Activated naive CD8-positive, alpha-beta T cell treated with anti-CD3 and anti-CD28 coated beads, Interleukin-2, amount 10 ng/mL, durations not matched to agents 7 days and 5 days (primary cell): ENCODE results near the gene VPS8. TPM values are rescaled to one million over a fixed set of nuclear protein-coding genes. Genes with fewer than 3 reads are reported as not detected.
"Not testable (repeated sequence)": the region's sequence is repeated elsewhere in the genome, so short reads cannot be mapped to it uniquely, and the experiment has no call there.

Experiments used
- ATAC-seq: fragments of 150-1000 bp; cut with Tn5 transposase; one replicate; pipeline ENCODE4 v1.10.0; 2021; ENCODE audit warnings: low read depth, moderate library complexity
- POLR2A ChIA-PET: fragments of 350-600 bp; sonication (Branson Sonifier 250); formaldehyde crosslinking; loops from one replicate; lab custom pipeline; 2021; ENCODE audit warnings: antibody characterized with exemption; lab: Charles Lee
- DNase-seq: peaks from one replicate; pipeline ENCODE4 v3.0.0; 2021
- H3K27ac Mint-ChIP-seq: one replicate; pipeline ENCODE4 v1.8.0; 2022; ENCODE audit warnings: mild to moderate bottlenecking, mixed read lengths
- H3K27me3 Mint-ChIP-seq: one replicate; pipeline ENCODE4 v1.8.0; 2022; ENCODE audit warnings: mild to moderate bottlenecking, moderate library complexity, mixed read lengths
- H3K36me3 Mint-ChIP-seq: one replicate; pipeline ENCODE4 v1.8.0; 2021; ENCODE audit warnings: mild to moderate bottlenecking, mixed read lengths
- H3K4me1 Mint-ChIP-seq: one replicate; pipeline ENCODE4 v1.8.0; 2021; ENCODE audit warnings: mixed read lengths
- H3K4me3 Mint-ChIP-seq: one replicate; pipeline ENCODE4 v1.8.0; 2022; ENCODE audit warnings: mild to moderate bottlenecking, moderate library complexity, mixed read lengths
- H3K9me3 Mint-ChIP-seq: one replicate; pipeline ENCODE4 v1.8.0; 2021; ENCODE audit warnings: mixed read lengths
- total RNA-seq, 2 experiments: library from RNA; stranded (reverse); gene quantifications; one replicate each; pipeline ENCODE4 v1.2.3, GENCODE V29; 2021

Gene VPS8
- total RNA-seq, 2 experiments from 2014 or later, result 56.8 to 59.1 TPM

GRCh38 chr3:184945886-184946625, 134.1 kb downstream of the VPS8 start:
- no peak overlapping the region for H3K27ac Mint-ChIP-seq
- peaks cover 11% of the 10 kb centered on the region for H3K36me3 Mint-ChIP-seq
- H3K4me1 Mint-ChIP-seq, result peaks cover 2% of the 10 kb centered on the region
- no peaks in the 10 kb centered on the region for H3K9me3 Mint-ChIP-seq
- no peak for DNase-seq
- ATAC-seq, result no peak
- H3K27me3 Mint-ChIP-seq, result no peaks in the 10 kb centered on the region
- no peak overlapping the region for H3K4me3 Mint-ChIP-seq
- POLR2A ChIA-PET, result no interaction called here

GRCh38 chr3:184946917-184947316, 135.0 kb downstream of the VPS8 start:
- Mint-ChIP-seq H3K36me3 (peaks cover 11% of the 10 kb centered on the region), H3K27ac (no peak overlapping the region), H3K9me3 (no peaks in the 10 kb centered on the region), H3K4me1 (peaks cover 2% of the 10 kb centered on the region), H3K4me3 (no peak overlapping the region), H3K27me3 (no peaks in the 10 kb centered on the region)
- ATAC-seq, result no peak
- no peak for DNase-seq
- POLR2A ChIA-PET, result no interaction called here

- no peak overlapping the region for H3K4me3 Mint-ChIP-seq
- POLR2A ChIA-PET, result no interaction called here
- H3K36me3 Mint-ChIP-seq, result peaks cover 11% of the 10 kb centered on the region
- no peak for DNase-seq
- H3K27ac Mint-ChIP-seq, result no peak overlapping the region
- H3K9me3 Mint-ChIP-seq, result no peaks in the 10 kb centered on the region
- H3K27me3 Mint-ChIP-seq, result no peaks in the 10 kb centered on the region
- no peak for ATAC-seq
- peaks cover 2% of the 10 kb centered on the region for H3K4me1 Mint-ChIP-seq
Observed at GRCh38 chr3:184949251-184949965, 137.4 kb downstream of the VPS8 start.

GRCh38 chr3:184950816-184951215, 138.8 kb downstream of the VPS8 start:
- H3K36me3 Mint-ChIP-seq, result peaks cover 11% of the 10 kb centered on the region
- ATAC-seq, DNase-seq, H3K4me1 Mint-ChIP-seq, H3K27ac Mint-ChIP-seq, H3K4me3 Mint-ChIP-seq, H3K27me3 Mint-ChIP-seq, H3K9me3 Mint-ChIP-seq, POLR2A ChIA-PET: not testable (repeated sequence)

GRCh38 chr3:184952671-184953070, 140.7 kb downstream of the VPS8 start:
- H3K27me3 Mint-ChIP-seq, result no peaks in the 10 kb centered on the region
- no peak for ATAC-seq
- no peak overlapping the region for H3K4me3 Mint-ChIP-seq
- POLR2A ChIA-PET, result no interaction called here
- DNase-seq, result no peak
- peaks cover 9% of the 10 kb centered on the region for H3K36me3 Mint-ChIP-seq
- H3K4me1 Mint-ChIP-seq, result no peaks in the 10 kb centered on the region
- no peak overlapping the region for H3K27ac Mint-ChIP-seq
- H3K9me3 Mint-ChIP-seq, result no peaks in the 10 kb centered on the region

GRCh38 chr3:184953401-184953800, 141.4 kb downstream of the VPS8 start:
- Mint-ChIP-seq H3K27ac (no peak overlapping the region), H3K36me3 (peaks cover 15% of the 10 kb centered on the region), H3K9me3 (no peaks in the 10 kb centered on the region), H3K27me3 (no peaks in the 10 kb centered on the region), H3K4me1 (no peaks in the 10 kb centered on the region), H3K4me3 (no peak overlapping the region)
- POLR2A ChIA-PET, result no interaction called here
- no peak for DNase-seq
- no peak for ATAC-seq

- ATAC-seq (no peak), DNase-seq (no peak)
- no peaks in the 10 kb centered on the region for H3K9me3 Mint-ChIP-seq
- no peak overlapping the region for H3K4me3 Mint-ChIP-seq
- peaks cover 18% of the 10 kb centered on the region for H3K36me3 Mint-ChIP-seq
- POLR2A ChIA-PET, result no interaction called here
- no peak overlapping the region for H3K27ac Mint-ChIP-seq
- no peaks in the 10 kb centered on the region for H3K4me1 Mint-ChIP-seq
- H3K27me3 Mint-ChIP-seq, result no peaks in the 10 kb centered on the region
Observed at GRCh38 chr3:184954251-184954650, 142.3 kb downstream of the VPS8 start.

- DNase-seq, POLR2A ChIA-PET, H3K27ac Mint-ChIP-seq, H3K27me3 Mint-ChIP-seq, ATAC-seq, H3K9me3 Mint-ChIP-seq, H3K4me3 Mint-ChIP-seq, H3K4me1 Mint-ChIP-seq: not testable (repeated sequence)
- H3K36me3 Mint-ChIP-seq, result peaks cover 15% of the 10 kb centered on the region
Observed at GRCh38 chr3:184954851-184955250, 142.9 kb downstream of the VPS8 start.

GRCh38 chr3:184965639-184966430, 153.9 kb downstream of the VPS8 start:
- no peak for ATAC-seq
- POLR2A ChIA-PET, result no interaction called here
- Mint-ChIP-seq H3K36me3 (peaks cover 32% of the 10 kb centered on the region), H3K27me3 (no peaks in the 10 kb centered on the region), H3K9me3 (peaks cover 1% of the 10 kb centered on the region), H3K4me3 (no peak overlapping the region), H3K4me1 (peaks cover 9% of the 10 kb centered on the region), H3K27ac (no peak overlapping the region)
- DNase-seq, result no peak

GRCh38 chr3:184968115-184968514, 156.1 kb downstream of the VPS8 start:
- Mint-ChIP-seq H3K36me3 (peaks cover 39% of the 10 kb centered on the region), H3K27ac (no peak overlapping the region), H3K9me3 (peaks cover 1% of the 10 kb centered on the region), H3K4me1 (peaks cover 9% of the 10 kb centered on the region), H3K27me3 (no peaks in the 10 kb centered on the region), H3K4me3 (no peak overlapping the region)
- POLR2A ChIA-PET, result no interaction called here
- ATAC-seq, result no peak
- DNase-seq, result no peak

GRCh38 chr3:184970186-184970585, 158.2 kb downstream of the VPS8 start:
- POLR2A ChIA-PET, result no interaction called here
- ATAC-seq (no peak), DNase-seq (no peak)
- Mint-ChIP-seq H3K27ac (no peak overlapping the region), H3K9me3 (peaks cover 5% of the 10 kb centered on the region), H3K27me3 (no peaks in the 10 kb centered on the region), H3K36me3 (peaks cover 50% of the 10 kb centered on the region), H3K4me3 (no peak overlapping the region), H3K4me1 (peaks cover 9% of the 10 kb centered on the region)

- no peaks in the 10 kb centered on the region for H3K27me3 Mint-ChIP-seq
- H3K27ac Mint-ChIP-seq, result no peak overlapping the region
- peaks cover 42% of the 10 kb centered on the region for H3K36me3 Mint-ChIP-seq
- no peaks in the 10 kb centered on the region for H3K4me1 Mint-ChIP-seq
- DNase-seq, result no peak
- ATAC-seq, result no peak
- POLR2A ChIA-PET, result no interaction called here
- peaks cover 8% of the 10 kb centered on the region for H3K9me3 Mint-ChIP-seq
- H3K4me3 Mint-ChIP-seq, result no peak overlapping the region
Observed at GRCh38 chr3:184977796-184978195, 165.8 kb downstream of the VPS8 start.

GRCh38 chr3:184981071-184981470, 169.1 kb downstream of the VPS8 start:
- no peaks in the 10 kb centered on the region for H3K4me1 Mint-ChIP-seq
- DNase-seq, result no peak
- ATAC-seq, result no peak
- H3K9me3 Mint-ChIP-seq, result peaks cover 5% of the 10 kb centered on the region
- H3K4me3 Mint-ChIP-seq, result no peak overlapping the region
- no peaks in the 10 kb centered on the region for H3K27me3 Mint-ChIP-seq
- H3K27ac Mint-ChIP-seq, result no peak overlapping the region
- peaks cover 26% of the 10 kb centered on the region for H3K36me3 Mint-ChIP-seq
- POLR2A ChIA-PET, result no interaction called here
